Measurements from ENCODE around the gene USP1.

- TF ChIP-seq CTCF (IDR thresholded peaks at IDR 0.05) (no peak), POLR2A (IDR thresholded peaks at IDR 0.05) (no peak)
Observed at GRCh38 chr1:62420214-62420613, 16.6 kb upstream of the USP1 start.
